HEK293 (cell line): ENCODE results near the gene ARHGAP24.

ENCODE experiments used
- CTCF ChIA-PET: fragments of 350-600 bp; formaldehyde crosslinking; extraction: SDS; loops from one replicate; lab custom pipeline; 2021; ENCODE audit warnings: antibody characterized with exemption; lab: Yijun Ruan, JAX
- POLR2A ChIA-PET: fragments of 300-600 bp; formaldehyde crosslinking; extraction: SDS; loops from one replicate; lab custom pipeline; 2020; ENCODE audit warnings: antibody characterized with exemption, inconsistent platforms; lab: Yijun Ruan, JAX
- H3K27ac ChIP-seq: fragments of 200-500 bp; sonication (Bioruptor generic); 2 replicates; pipeline ENCODE4 v1.5.1; 2014; ENCODE audit warnings: low read depth, low read length, control low read depth, inconsistent platforms; ENCODE audit errors: extremely low read depth
- H3K36me3 ChIP-seq, 2 experiments: fragments of 200-500 bp in 1 of 2; sonication (Bioruptor generic) in 1 of 2; 1 replicate in 1 of 2; 2 replicates in 1 of 2; pipeline ENCODE4 v1.5.1; 2014 to 2017; ENCODE audit warnings: inconsistent platforms in 2 of 2, low read length in 2 of 2; ENCODE audit not compliant: control insufficient read depth in 2 of 2, insufficient read depth in 1 of 2
- H3K4me1 ChIP-seq: fragments of 200-500 bp; sonication (Bioruptor generic); 2 replicates; pipeline ENCODE4 v1.5.1; 2014; ENCODE audit warnings: mild to moderate bottlenecking, low read length, inconsistent platforms; ENCODE audit not compliant: control insufficient read depth, insufficient read depth
- H3K4me3 ChIP-seq: 2 replicates; pipeline ENCODE4 v1.5.1; 2011; ENCODE audit warnings: low read depth, mild to moderate bottlenecking, control low read depth, low read length, moderate library complexity
- H3K9me3 ChIP-seq: fragments of 200-500 bp; sonication (Bioruptor generic); 2 replicates; pipeline ENCODE4 v1.5.1; 2014; ENCODE audit warnings: low read depth, low read length, inconsistent platforms; ENCODE audit not compliant: control insufficient read depth, insufficient read depth
- FEZF1 ChIP-seq: fragments of 450-650 bp; formaldehyde crosslinking; IDR thresholded peaks from 2 replicates; pipeline ENCODE4 v1.5.1; 2016; ENCODE audit warnings: missing biosample characterization, missing genetic modification characterization
- GLI2 ChIP-seq: fragments of 450-650 bp; formaldehyde crosslinking; IDR thresholded peaks from 2 replicates; pipeline ENCODE4; 2017; ENCODE audit warnings: missing biosample characterization, missing genetic modification characterization, low read depth, borderline replicate concordance
- GLI4 ChIP-seq: fragments of 450-650 bp; formaldehyde crosslinking; IDR thresholded peaks from 2 replicates; pipeline ENCODE4 v1.5.1; 2016; ENCODE audit warnings: missing biosample characterization, missing genetic modification characterization
- HOXA7 ChIP-seq: sonication (generic); formaldehyde crosslinking; IDR thresholded peaks from 2 replicates; pipeline ENCODE4 v1.8.1; 2022; ENCODE audit warnings: missing genetic modification reagents, borderline replicate concordance
- KLF7 ChIP-seq: fragments of 450-650 bp; formaldehyde crosslinking; IDR thresholded peaks from 2 replicates; pipeline ENCODE4 v1.5.1; 2016; ENCODE audit warnings: missing biosample characterization, missing genetic modification characterization, borderline replicate concordance
- MYNN ChIP-seq: fragments of 450-650 bp; formaldehyde crosslinking; IDR thresholded peaks from 2 replicates; pipeline ENCODE4 v1.5.1; 2016; ENCODE audit warnings: missing biosample characterization, missing genetic modification characterization, borderline replicate concordance
- TCF7L2 ChIP-seq: IDR thresholded peaks from 2 replicates; pipeline ENCODE4 v1.6.1; 2011; ENCODE audit warnings: low read depth, mild to moderate bottlenecking, inconsistent platforms, low read length, moderate library complexity, borderline replicate concordance
- WT1 ChIP-seq: fragments of 450-650 bp; formaldehyde crosslinking; IDR thresholded peaks from 2 replicates; pipeline ENCODE4 v1.5.1; 2016; ENCODE audit warnings: missing biosample characterization, missing genetic modification characterization
- ZBTB17 ChIP-seq: fragments of 450-650 bp; formaldehyde crosslinking; IDR thresholded peaks from 2 replicates; pipeline ENCODE4 v1.5.1; 2016; ENCODE audit warnings: missing biosample characterization, missing genetic modification characterization
- ZBTB8A ChIP-seq: fragments of 450-650 bp; formaldehyde crosslinking; IDR thresholded peaks from 2 replicates; pipeline ENCODE4 v1.5.1; 2016; ENCODE audit warnings: missing biosample characterization, missing genetic modification characterization
- ZNF175 ChIP-seq: fragments of 450-650 bp; formaldehyde crosslinking; IDR thresholded peaks from 2 replicates; pipeline ENCODE4 v1.5.1; 2016; ENCODE audit warnings: missing biosample characterization, missing genetic modification characterization
- ZNF221 ChIP-seq: fragments of 450-650 bp; formaldehyde crosslinking; IDR thresholded peaks from 2 replicates; pipeline ENCODE4 v1.5.1; 2017; ENCODE audit warnings: missing biosample characterization, missing genetic modification characterization, borderline replicate concordance
- ZNF266 ChIP-seq: fragments of 450-650 bp; formaldehyde crosslinking; IDR thresholded peaks from 2 replicates; pipeline ENCODE4 v1.5.1; 2016; ENCODE audit warnings: missing biosample characterization, missing genetic modification characterization, low read depth
- ZNF571 ChIP-seq: fragments of 450-650 bp; formaldehyde crosslinking; IDR thresholded peaks from 2 replicates; pipeline ENCODE4 v1.5.0; 2017; ENCODE audit warnings: missing biosample characterization, missing genetic modification characterization
- ZNF654 ChIP-seq: fragments of 450-650 bp; formaldehyde crosslinking; IDR thresholded peaks from 2 replicates; pipeline ENCODE4 v1.5.1; 2016; ENCODE audit warnings: low read depth, missing biosample characterization, missing genetic modification characterization
- ZNF792 ChIP-seq: fragments of 450-650 bp; formaldehyde crosslinking; IDR thresholded peaks from 2 replicates; pipeline ENCODE4 v1.5.1; 2016; ENCODE audit warnings: missing biosample characterization, missing genetic modification characterization
- TF ChIP-seq, protein P1 (sequence below): fragments of 450-650 bp; formaldehyde crosslinking; IDR thresholded peaks from 2 replicates; pipeline ENCODE4 v1.5.1; 2016; ENCODE audit warnings: missing biosample characterization, missing genetic modification characterization
- TF ChIP-seq, protein P2 (sequence below): fragments of 450-650 bp; formaldehyde crosslinking; IDR thresholded peaks from 2 replicates; pipeline ENCODE4 v1.5.1; 2016; ENCODE audit warnings: missing biosample characterization, missing genetic modification characterization
- TF ChIP-seq, protein P3 (sequence below): fragments of 450-650 bp; formaldehyde crosslinking; IDR thresholded peaks from 2 replicates; pipeline ENCODE4 v1.5.1; 2016; ENCODE audit warnings: missing biosample characterization, missing genetic modification characterization
- TF ChIP-seq, protein P4 (sequence below): fragments of 450-650 bp; formaldehyde crosslinking; IDR thresholded peaks from 2 replicates; pipeline ENCODE4 v1.5.1; 2016; ENCODE audit warnings: missing biosample characterization, missing genetic modification characterization
- TF ChIP-seq, protein P5 (sequence below): fragments of 450-650 bp; formaldehyde crosslinking; IDR thresholded peaks from 2 replicates; pipeline ENCODE4 v1.5.0; 2017; ENCODE audit warnings: missing biosample characterization, missing genetic modification characterization, borderline replicate concordance

The ARHGAP24 gene

DNA sequence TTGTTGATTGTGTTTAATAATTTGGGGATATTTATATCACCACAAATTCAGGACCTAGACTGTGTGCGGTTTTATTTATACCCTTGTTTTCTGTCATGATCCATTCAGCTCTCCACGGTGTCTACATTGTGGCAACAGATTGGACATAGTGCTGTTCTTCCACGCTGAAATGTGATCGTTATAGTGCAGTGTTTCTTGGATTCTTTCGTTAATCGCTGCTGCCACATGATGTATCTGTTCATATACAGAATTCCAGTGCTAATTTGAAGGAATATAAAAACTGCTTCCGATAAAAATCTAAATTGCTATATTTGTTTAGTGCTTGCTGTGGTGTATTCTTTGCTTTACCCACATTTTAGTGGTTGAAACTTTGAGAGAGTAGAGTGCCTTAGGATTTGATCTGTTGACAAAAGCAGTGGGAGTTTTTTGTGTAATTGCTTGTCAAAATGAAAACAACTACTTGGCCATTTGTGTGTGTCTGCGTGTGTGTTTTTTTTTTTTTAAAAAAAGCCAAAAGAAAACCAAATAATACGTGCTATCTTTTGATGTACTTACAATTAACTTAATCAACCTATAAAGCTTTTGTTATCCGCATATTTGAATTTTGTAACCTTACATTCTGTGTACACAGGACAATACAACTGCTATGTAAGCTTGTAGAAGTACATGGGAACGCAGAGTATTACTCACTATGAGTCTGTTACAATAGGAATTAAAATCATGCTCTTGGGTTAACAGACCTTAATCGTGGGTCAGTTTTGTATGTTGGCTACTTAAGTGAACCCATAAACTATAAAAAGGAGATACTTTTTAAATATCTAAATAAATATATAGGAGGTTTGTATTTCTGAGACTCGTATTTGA, 353.3 kb downstream of the ARHGAP24 start (continued):
- TF ChIP-seq ZNF221 (tag by site-specific recombination) (no peak), FEZF1 (tag by site-specific recombination) (peak; percentile 83), MYNN (no peak), ZBTB8A (tag by site-specific recombination) (no peak), HOXA7 (CRISPR knock-in tag) (no peak), KLF7 (tag by site-specific recombination) (no peak), ZNF266 (tag by site-specific recombination) (no peak), ZBTB17 (tag by site-specific recombination) (peak; percentile 49; the same call in 1 of the 2 replicates), ZNF175 (tag by site-specific recombination) (no peak), ZNF571 (tag by site-specific recombination) (no peak), GLI2 (no peak)
- TF ChIP-seq, protein P1, sequence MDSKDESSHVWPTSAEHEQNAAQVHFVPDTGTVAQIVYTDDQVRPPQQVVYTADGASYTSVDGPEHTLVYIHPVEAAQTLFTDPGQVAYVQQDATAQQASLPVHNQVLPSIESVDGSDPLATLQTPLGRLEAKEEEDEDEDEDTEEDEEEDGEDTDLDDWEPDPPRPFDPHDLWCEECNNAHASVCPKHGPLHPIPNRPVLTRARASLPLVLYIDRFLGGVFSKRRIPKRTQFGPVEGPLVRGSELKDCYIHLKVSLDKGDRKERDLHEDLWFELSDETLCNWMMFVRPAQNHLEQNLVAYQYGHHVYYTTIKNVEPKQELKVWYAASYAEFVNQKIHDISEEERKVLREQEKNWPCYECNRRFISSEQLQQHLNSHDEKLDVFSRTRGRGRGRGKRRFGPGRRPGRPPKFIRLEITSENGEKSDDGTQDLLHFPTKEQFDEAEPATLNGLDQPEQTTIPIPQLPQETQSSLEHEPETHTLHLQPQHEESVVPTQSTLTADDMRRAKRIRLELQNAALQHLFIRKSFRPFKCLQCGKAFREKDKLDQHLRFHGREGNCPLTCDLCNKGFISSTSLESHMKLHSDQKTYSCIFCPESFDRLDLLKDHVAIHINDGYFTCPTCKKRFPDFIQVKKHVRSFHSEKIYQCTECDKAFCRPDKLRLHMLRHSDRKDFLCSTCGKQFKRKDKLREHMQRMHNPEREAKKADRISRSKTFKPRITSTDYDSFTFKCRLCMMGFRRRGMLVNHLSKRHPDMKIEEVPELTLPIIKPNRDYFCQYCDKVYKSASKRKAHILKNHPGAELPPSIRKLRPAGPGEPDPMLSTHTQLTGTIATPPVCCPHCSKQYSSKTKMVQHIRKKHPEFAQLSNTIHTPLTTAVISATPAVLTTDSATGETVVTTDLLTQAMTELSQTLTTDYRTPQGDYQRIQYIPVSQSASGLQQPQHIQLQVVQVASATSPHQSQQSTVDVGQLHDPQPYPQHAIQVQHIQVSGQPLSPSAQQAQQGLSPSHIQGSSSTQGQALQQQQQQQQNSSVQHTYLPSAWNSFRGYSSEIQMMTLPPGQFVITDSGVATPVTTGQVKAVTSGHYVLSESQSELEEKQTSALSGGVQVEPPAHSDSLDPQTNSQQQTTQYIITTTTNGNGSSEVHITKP (tag by site-specific recombination): no peak
- TF ChIP-seq, protein P2, sequence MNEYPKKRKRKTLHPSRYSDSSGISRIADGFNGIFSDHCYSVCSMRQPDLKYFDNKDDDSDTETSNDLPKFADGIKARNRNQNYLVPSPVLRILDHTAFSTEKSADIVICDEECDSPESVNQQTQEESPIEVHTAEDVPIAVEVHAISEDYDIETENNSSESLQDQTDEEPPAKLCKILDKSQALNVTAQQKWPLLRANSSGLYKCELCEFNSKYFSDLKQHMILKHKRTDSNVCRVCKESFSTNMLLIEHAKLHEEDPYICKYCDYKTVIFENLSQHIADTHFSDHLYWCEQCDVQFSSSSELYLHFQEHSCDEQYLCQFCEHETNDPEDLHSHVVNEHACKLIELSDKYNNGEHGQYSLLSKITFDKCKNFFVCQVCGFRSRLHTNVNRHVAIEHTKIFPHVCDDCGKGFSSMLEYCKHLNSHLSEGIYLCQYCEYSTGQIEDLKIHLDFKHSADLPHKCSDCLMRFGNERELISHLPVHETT (tag by site-specific recombination): no peak
- TF ChIP-seq, protein P3, sequence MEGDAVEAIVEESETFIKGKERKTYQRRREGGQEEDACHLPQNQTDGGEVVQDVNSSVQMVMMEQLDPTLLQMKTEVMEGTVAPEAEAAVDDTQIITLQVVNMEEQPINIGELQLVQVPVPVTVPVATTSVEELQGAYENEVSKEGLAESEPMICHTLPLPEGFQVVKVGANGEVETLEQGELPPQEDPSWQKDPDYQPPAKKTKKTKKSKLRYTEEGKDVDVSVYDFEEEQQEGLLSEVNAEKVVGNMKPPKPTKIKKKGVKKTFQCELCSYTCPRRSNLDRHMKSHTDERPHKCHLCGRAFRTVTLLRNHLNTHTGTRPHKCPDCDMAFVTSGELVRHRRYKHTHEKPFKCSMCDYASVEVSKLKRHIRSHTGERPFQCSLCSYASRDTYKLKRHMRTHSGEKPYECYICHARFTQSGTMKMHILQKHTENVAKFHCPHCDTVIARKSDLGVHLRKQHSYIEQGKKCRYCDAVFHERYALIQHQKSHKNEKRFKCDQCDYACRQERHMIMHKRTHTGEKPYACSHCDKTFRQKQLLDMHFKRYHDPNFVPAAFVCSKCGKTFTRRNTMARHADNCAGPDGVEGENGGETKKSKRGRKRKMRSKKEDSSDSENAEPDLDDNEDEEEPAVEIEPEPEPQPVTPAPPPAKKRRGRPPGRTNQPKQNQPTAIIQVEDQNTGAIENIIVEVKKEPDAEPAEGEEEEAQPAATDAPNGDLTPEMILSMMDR (tag by site-specific recombination): no peak

DNA sequence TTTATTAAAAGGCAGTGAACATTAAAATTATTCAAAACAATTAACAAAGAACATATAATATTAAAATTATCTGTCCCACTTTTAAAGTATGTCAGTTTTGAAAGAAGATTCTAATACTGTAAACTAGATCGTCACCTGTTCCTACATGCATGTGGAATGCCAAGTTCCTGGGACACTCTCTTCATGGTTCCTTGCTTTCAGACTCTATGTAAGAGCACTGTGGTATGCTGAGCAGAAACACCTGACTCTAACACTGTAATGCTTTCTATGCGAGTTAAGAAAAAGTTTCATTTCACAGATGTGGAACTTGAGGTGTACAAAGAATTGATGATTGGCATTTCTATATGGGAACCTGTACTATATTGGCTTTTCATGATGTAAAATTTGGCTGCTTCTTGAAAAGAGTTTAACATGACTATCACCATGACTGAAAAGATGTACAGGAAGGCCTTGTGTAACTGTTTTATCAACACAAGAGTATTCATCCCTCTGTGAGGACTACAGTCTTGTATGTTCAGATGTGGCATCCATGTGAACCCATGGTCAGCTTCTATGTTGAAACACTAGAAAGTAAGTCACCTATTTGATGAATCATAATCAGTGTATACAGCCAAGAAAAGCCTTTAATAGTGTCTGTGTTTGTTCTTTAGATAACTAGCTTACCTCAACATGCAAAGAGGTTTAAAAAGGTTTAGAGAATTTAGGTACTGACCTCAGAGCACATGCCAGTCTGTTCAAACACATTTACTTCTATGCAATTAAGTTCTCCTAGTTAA, 354.5 kb downstream of the ARHGAP24 start:
- CTCF ChIA-PET: interaction anchor here (0.7 kb wide), 1 partner anchor 81 kb away, joined by 3 read pairs; no protein-coding TSS in a partner anchor

More for the DNA sequence above, 354.5 kb downstream of the ARHGAP24 start:
- H3K27ac ChIP-seq: no peak overlapping the region
- H3K4me3 ChIP-seq: no peak overlapping the region
- TF ChIP-seq WT1 (tag by site-specific recombination): no peak
- no peak for TF ChIP-seq ZNF792 (tag by site-specific recombination)
- TF ChIP-seq ZNF571 (tag by site-specific recombination): no peak
- no peak for TF ChIP-seq GLI4
- TF ChIP-seq, protein P4, sequence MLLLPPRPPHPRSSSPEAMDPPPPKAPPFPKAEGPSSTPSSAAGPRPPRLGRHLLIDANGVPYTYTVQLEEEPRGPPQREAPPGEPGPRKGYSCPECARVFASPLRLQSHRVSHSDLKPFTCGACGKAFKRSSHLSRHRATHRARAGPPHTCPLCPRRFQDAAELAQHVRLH (tag by site-specific recombination): no peak
- TF ChIP-seq TCF7L2: no peak
- no peak for TF ChIP-seq ZNF654
- TF ChIP-seq, protein P5, sequence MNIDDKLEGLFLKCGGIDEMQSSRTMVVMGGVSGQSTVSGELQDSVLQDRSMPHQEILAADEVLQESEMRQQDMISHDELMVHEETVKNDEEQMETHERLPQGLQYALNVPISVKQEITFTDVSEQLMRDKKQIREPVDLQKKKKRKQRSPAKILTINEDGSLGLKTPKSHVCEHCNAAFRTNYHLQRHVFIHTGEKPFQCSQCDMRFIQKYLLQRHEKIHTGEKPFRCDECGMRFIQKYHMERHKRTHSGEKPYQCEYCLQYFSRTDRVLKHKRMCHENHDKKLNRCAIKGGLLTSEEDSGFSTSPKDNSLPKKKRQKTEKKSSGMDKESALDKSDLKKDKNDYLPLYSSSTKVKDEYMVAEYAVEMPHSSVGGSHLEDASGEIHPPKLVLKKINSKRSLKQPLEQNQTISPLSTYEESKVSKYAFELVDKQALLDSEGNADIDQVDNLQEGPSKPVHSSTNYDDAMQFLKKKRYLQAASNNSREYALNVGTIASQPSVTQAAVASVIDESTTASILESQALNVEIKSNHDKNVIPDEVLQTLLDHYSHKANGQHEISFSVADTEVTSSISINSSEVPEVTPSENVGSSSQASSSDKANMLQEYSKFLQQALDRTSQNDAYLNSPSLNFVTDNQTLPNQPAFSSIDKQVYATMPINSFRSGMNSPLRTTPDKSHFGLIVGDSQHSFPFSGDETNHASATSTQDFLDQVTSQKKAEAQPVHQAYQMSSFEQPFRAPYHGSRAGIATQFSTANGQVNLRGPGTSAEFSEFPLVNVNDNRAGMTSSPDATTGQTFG: no peak
- POLR2A ChIA-PET: no interaction called here
- H3K9me3 ChIP-seq: no peaks in the 10 kb centered on the region
- no peaks in the 10 kb centered on the region for H3K36me3 ChIP-seq
- peaks cover 7% of the 10 kb centered on the region; the same call in 1 of the 2 replicates for H3K4me1 ChIP-seq
